ENCODE measurements around the gene MAML3. TPM values are rescaled to one million over a fixed set of nuclear protein-coding genes. Genes with fewer than 3 reads are reported as not detected.
A peak's percentile ranks its signal among the peaks of the same experiment; 100 is the strongest.

The MAML3 gene
- total and polyA plus RNA-seq, 2 of the 13 experiments (the other 11 are each of a cell fraction or from before 2014, with no cell fraction given) = 0.05 to 0.13 TPM

DNA sequence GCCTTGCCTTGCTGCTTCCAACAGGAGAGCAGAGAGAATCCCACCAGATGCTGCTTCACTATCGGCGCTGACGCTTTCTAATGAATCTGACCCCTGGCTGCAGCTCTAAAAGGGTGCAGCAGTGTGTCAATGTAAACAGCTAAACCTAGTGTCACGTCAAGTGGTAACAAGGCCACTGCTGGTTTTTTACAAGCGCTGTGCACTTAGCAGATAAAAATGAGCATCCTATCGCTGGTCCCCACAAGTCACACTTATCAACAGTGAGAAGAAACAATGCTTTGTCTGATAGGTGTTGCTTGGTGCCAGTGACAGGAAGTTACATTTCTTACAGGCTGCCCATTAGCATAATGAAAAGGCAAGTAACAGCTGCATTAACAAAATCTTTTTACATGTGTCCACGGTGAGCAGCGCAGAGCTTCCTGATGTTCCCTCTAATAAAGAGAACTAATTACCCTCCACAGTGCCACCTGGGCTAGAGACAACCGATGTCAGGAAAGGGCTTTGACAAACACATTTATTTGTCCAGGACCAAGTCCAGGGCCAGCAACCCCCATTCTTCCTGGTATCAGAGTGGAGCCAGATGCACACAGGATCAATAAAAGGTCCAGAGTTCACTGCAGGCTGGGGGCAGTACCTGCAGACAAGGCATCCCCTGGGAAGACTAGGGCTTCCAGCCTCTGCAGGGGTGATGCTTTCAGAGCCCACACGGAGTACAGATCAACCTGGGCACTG is 312.4 kb downstream of the MAML3 start (continued):
- TF ChIP-seq, protein P1, sequence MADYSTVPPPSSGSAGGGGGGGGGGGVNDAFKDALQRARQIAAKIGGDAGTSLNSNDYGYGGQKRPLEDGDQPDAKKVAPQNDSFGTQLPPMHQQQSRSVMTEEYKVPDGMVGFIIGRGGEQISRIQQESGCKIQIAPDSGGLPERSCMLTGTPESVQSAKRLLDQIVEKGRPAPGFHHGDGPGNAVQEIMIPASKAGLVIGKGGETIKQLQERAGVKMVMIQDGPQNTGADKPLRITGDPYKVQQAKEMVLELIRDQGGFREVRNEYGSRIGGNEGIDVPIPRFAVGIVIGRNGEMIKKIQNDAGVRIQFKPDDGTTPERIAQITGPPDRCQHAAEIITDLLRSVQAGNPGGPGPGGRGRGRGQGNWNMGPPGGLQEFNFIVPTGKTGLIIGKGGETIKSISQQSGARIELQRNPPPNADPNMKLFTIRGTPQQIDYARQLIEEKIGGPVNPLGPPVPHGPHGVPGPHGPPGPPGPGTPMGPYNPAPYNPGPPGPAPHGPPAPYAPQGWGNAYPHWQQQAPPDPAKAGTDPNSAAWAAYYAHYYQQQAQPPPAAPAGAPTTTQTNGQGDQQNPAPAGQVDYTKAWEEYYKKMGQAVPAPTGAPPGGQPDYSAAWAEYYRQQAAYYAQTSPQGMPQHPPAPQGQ (CRISPR knock-in tag; IDR thresholded peaks at IDR 0.05; ENCODE audit: borderline replicate concordance) = peak; percentile 88; the same call in 1 of the 2 replicates
- TF ChIP-seq NFKBIZ (CRISPR knock-in tag; IDR thresholded peaks at IDR 0.05) (peak; percentile 97), FOXK1 (CRISPR knock-in tag; IDR thresholded peaks at IDR 0.05; ENCODE audit: borderline replicate concordance, low read depth) (peak; percentile 66; the same call in 1 of the 2 replicates), TARDBP (CRISPR knock-in tag; IDR thresholded peaks at IDR 0.05) (peak; percentile 98), AKAP8 (CRISPR knock-in tag; IDR thresholded peaks at IDR 0.05) (no peak), POLR2G (IDR thresholded peaks at IDR 0.05; ENCODE audit: low read depth, low read length) (0 out of 2 replicates have a peak, but pooled peaks have one; percentile 32), ZNF709 (CRISPR knock-in tag; IDR thresholded peaks at IDR 0.05) (no peak), ZFAT (CRISPR knock-in tag; conservative IDR thresholded peaks at IDR 0.05) (no peak), MLLT10 (CRISPR knock-in tag; IDR thresholded peaks at IDR 0.05) (no peak), ZNF569 (CRISPR knock-in tag; IDR thresholded peaks at IDR 0.05; ENCODE audit: borderline replicate concordance) (no peak), ZNF451 (CRISPR knock-in tag; IDR thresholded peaks at IDR 0.05) (peak; percentile 67; the same call in 1 of the 2 replicates), FIP1L1 (IDR thresholded peaks at IDR 0.05; ENCODE audit: borderline replicate concordance, insufficient read depth, low read depth, low read length) (no peak), IKZF1 (IDR thresholded peaks at IDR 0.05) (no peak), ZNF563 (CRISPR knock-in tag; IDR thresholded peaks at IDR 0.05) (0 out of 2 replicates have a peak, but pooled peaks have one; percentile 26), KDM5A (IDR thresholded peaks at IDR 0.05; ENCODE audit: borderline replicate concordance, low read length) (no peak), ZNF782 (CRISPR knock-in tag; IDR thresholded peaks at IDR 0.05; ENCODE audit: borderline replicate concordance) (no peak), TCF7L2 (IDR thresholded peaks at IDR 0.05; ENCODE audit: low read depth, low read length) (no peak)
- TF ChIP-seq, protein P2, sequence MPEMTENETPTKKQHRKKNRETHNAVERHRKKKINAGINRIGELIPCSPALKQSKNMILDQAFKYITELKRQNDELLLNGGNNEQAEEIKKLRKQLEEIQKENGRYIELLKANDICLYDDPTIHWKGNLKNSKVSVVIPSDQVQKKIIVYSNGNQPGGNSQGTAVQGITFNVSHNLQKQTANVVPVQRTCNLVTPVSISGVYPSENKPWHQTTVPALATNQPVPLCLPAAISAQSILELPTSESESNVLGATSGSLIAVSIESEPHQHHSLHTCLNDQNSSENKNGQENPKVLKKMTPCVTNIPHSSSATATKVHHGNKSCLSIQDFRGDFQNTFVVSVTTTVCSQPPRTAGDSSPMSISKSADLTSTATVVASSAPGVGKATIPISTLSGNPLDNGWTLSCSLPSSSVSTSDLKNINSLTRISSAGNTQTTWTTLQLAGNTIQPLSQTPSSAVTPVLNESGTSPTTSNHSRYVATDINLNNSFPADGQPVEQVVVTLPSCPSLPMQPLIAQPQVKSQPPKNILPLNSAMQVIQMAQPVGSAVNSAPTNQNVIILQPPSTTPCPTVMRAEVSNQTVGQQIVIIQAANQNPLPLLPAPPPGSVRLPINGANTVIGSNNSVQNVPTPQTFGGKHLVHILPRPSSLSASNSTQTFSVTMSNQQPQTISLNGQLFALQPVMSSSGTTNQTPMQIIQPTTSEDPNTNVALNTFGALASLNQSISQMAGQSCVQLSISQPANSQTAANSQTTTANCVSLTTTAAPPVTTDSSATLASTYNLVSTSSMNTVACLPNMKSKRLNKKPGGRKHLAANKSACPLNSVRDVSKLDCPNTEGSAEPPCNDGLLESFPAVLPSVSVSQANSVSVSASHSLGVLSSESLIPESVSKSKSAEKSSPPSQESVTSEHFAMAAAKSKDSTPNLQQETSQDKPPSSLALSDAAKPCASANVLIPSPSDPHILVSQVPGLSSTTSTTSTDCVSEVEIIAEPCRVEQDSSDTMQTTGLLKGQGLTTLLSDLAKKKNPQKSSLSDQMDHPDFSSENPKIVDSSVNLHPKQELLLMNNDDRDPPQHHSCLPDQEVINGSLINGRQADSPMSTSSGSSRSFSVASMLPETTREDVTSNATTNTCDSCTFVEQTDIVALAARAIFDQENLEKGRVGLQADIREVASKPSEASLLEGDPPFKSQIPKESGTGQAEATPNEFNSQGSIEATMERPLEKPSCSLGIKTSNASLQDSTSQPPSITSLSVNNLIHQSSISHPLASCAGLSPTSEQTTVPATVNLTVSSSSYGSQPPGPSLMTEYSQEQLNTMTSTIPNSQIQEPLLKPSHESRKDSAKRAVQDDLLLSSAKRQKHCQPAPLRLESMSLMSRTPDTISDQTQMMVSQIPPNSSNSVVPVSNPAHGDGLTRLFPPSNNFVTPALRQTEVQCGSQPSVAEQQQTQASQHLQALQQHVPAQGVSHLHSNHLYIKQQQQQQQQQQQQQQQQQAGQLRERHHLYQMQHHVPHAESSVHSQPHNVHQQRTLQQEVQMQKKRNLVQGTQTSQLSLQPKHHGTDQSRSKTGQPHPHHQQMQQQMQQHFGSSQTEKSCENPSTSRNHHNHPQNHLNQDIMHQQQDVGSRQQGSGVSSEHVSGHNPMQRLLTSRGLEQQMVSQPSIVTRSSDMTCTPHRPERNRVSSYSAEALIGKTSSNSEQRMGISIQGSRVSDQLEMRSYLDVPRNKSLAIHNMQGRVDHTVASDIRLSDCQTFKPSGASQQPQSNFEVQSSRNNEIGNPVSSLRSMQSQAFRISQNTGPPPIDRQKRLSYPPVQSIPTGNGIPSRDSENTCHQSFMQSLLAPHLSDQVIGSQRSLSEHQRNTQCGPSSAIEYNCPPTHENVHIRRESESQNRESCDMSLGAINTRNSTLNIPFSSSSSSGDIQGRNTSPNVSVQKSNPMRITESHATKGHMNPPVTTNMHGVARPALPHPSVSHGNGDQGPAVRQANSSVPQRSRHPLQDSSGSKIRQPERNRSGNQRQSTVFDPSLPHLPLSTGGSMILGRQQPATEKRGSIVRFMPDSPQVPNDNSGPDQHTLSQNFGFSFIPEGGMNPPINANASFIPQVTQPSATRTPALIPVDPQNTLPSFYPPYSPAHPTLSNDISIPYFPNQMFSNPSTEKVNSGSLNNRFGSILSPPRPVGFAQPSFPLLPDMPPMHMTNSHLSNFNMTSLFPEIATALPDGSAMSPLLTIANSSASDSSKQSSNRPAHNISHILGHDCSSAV (CRISPR knock-in tag; IDR thresholded peaks at IDR 0.05; ENCODE audit: borderline replicate concordance) = peak; percentile 95; the same call in 1 of the 2 replicates

All from HepG2 (cell line).